ENCODE results near the gene MIR17HG.
"Not testable (repeated sequence)": the region's sequence is repeated elsewhere in the genome, so short reads cannot be mapped to it uniquely, and the experiment has no call there.

The MIR17HG gene

DNA sequence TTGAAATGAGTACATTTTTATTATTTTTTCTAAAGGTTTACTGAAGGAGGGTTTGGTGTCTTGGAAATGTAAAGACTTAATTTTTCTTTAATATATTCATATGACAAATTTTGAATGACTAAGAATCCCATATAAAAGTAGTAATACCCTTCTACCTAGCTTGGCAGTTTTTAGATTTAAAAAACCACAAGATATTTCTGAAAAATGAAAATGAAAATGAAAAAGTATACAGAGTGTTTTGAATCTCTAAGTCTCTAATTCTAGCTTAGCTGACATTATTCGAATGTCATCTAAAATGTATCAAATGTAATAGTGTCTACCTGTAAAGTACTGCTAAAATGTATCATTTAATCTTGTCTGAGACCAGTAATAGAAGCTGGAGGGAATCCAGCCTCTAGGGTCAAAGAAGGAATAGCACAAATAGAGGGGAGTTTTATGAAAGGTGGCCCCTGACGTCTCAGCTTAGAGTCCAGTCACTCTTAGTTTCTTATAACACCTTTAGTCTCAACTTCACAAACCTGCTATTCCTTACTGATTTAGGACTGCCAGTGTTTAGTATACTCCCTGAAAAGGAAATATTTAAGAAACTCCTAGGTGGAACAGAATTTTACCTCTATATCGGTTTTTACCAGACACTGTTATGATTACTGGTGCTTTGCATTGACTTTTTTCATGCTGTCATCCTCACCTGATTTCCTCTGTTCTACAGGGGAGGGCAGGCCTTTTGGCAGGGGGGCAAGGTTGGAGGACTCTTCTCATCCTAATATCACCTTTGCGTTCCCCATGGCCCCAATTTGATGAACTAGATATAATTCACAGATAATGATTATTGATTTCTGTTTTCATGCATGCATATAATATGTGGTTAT is 16.2 kb upstream of the MIR17HG start:
- DNase-seq (ENCODE audit: insufficient read length, low spot score) (no peak), FAIRE-seq (peak; percentile 50)
- TF ChIP-seq SPI1 (IDR thresholded peaks at IDR 0.05; ENCODE audit: low read depth, low read length) = no peak
- TF ChIP-seq POLR2AphosphoS5 (IDR thresholded peaks at IDR 0.05; ENCODE audit: low read depth, low read length) = no peak
- TF ChIP-seq POLR2A (IDR thresholded peaks at IDR 0.05; ENCODE audit: low read depth, low read length) = no peak
- TF ChIP-seq POU2F2 (IDR thresholded peaks at IDR 0.05; ENCODE audit: low read depth, low read length) = no peak
- no peak for TF ChIP-seq TAF1 (IDR thresholded peaks at IDR 0.05; ENCODE audit: low read depth, low read length)
- TF ChIP-seq PAX5 (IDR thresholded peaks at IDR 0.05; ENCODE audit: insufficient read depth, low read length, severe bottlenecking) = no peak

DNA sequence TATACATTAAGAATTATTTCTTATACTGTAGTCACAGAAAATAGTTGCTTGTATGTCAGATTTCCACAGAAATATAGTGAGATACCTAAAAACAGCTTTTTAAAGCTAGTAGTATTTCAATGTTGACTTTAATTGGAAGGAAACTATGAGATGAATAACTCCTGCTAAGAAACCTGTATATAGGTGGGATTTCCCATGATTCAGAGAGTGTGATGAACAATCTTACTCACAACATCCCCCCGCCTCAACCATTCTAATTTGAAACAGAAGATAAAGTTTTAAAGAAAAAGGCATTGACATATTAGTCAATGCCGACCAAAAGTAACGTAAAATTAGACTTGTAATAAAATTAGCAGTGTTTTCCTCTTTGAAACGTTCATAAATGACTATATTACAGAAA is 1.4 kb upstream of the MIR17HG start:
- TF ChIP-seq TAF1 (IDR thresholded peaks at IDR 0.05; ENCODE audit: low read depth, low read length) (no peak), POLR2A (IDR thresholded peaks at IDR 0.05; ENCODE audit: low read depth, low read length) (no peak), SPI1 (IDR thresholded peaks at IDR 0.05; ENCODE audit: low read depth, low read length) (no peak), POU2F2 (IDR thresholded peaks at IDR 0.05; ENCODE audit: low read depth, low read length) (no peak), PAX5 (IDR thresholded peaks at IDR 0.05; ENCODE audit: insufficient read depth, low read length, severe bottlenecking) (no peak), POLR2AphosphoS5 (IDR thresholded peaks at IDR 0.05; ENCODE audit: low read depth, low read length) (no peak)
- DNase-seq (ENCODE audit: insufficient read length, low spot score) = no peak
- no peak for FAIRE-seq

DNA sequence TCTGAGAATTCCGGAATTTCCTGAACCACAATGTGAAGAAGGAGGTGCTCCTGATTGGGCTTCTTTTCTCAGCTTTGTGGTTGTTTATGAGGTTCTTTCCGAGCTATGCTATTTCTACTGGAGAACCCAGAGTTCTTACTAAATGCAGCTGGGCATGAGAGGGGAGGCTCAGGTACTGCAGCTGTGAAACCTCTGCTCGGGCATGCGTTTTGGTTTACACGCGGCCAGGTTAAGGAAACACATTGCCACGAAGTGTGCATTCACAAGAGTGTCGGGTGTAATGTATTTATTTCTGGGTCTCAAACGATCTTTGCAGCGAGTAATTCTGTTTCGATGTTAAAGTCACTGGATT is 661 bp upstream of the MIR17HG start:
- peak; percentile 72 for FAIRE-seq
- no peak for DNase-seq (ENCODE audit: insufficient read length, low spot score)
- TF ChIP-seq POU2F2 (IDR thresholded peaks at IDR 0.05; ENCODE audit: low read depth, low read length) (no peak), TAF1 (IDR thresholded peaks at IDR 0.05; ENCODE audit: low read depth, low read length) (no peak), SPI1 (IDR thresholded peaks at IDR 0.05; ENCODE audit: low read depth, low read length) (no peak), POLR2A (IDR thresholded peaks at IDR 0.05; ENCODE audit: low read depth, low read length) (0 out of 2 replicates have a peak, but pooled peaks have one; percentile 10)

DNA sequence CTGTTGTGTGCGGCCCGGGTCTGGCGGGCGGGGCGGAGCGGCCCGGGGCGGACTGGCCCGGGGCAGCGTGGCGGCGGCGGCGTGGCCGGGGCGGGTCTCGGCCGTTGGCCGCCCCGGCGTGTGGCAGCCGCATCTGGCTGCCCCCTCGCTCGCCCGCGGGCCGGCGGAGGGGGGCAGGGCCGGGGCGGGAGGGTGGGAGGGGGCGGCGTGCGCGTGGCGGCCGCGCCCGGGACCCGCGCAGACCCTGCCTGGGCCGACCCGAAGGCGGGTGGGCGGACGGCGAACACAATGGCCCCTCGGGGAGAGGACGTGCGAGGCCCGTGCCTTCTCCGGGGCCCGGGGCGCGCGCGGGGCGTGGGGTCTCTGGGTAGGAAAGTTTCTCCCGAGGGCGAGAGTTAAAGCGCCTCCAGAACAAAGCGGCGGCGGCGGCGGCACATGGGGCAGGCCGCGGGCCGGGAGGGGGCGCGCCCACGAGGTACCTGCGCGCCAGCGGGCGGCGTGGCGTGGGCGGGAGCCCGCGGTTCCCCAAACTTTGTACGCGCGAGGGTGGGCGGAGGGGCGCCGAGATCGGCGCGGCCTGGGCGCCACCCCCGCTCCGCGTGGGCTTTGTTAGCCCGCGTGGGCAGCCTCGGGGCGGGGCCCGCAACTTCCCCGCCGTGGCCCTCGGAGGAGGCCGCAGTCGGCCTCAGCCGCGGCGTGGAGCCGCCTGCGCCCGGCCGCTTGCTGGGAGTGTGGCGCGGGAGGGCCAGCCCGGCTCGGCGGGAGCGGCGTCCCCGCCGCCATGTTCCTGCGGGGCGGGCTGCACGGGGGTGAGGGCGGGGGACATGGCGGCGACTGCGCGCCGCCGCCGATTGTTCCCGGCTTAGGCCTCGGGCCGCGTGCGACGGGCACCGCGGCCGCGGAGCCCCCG is 764 bp downstream of the MIR17HG start:
- DNase-seq (ENCODE audit: insufficient read length, low spot score) (peak; percentile 45), FAIRE-seq (no peak)
- TF ChIP-seq POLR2A (IDR thresholded peaks at IDR 0.05; ENCODE audit: low read depth, low read length) = peak; percentile 59
- no peak for TF ChIP-seq PAX5 (IDR thresholded peaks at IDR 0.05; ENCODE audit: insufficient read depth, low read length, severe bottlenecking)
- peak; percentile 28; the same call in 1 of the 2 replicates for TF ChIP-seq POLR2AphosphoS5 (IDR thresholded peaks at IDR 0.05; ENCODE audit: low read depth, low read length)
- no peak; the same call in 1 of the 2 replicates for TF ChIP-seq POU2F2 (IDR thresholded peaks at IDR 0.05; ENCODE audit: low read depth, low read length)
- no peak for TF ChIP-seq SPI1 (IDR thresholded peaks at IDR 0.05; ENCODE audit: low read depth, low read length)
- TF ChIP-seq TAF1 (IDR thresholded peaks at IDR 0.05; ENCODE audit: low read depth, low read length) = peak; percentile 38; the same call in 1 of the 2 replicates

DNA sequence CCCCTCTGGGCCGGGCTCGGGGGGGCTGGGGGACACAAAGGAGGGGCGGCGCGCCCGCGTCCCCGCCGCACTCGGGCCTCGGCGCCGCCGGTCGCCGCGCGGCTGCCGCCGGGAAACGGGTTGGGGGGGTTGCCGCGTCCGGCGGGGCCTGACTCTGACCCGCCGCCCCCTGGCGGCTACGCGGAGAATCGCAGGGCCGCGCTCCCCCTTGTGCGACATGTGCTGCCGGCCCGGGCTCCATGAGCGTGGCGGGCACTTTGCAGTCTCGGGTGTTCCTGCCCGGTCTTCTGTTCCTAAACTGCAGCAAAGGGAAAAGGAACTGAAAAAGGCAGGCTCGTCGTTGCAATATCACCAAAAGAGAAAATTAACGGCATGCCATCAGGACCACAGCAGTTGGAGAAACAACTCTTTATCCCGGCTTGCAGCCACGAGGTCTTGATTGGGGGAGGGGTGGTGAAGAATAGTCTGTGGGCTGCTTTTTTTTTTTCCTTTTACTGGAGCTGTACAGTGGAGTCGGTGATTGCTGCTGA is 1.5 kb downstream of the MIR17HG start:
- peak; percentile 88 for FAIRE-seq
- peak; percentile 56 for DNase-seq (ENCODE audit: insufficient read length, low spot score)
- TF ChIP-seq POLR2A (IDR thresholded peaks at IDR 0.05; ENCODE audit: low read depth, low read length) (peak; percentile 45; the same call in 1 of the 2 replicates), POU2F2 (IDR thresholded peaks at IDR 0.05; ENCODE audit: low read depth, low read length) (no peak), PAX5 (IDR thresholded peaks at IDR 0.05; ENCODE audit: insufficient read depth, low read length, severe bottlenecking) (peak; percentile 78), POLR2AphosphoS5 (IDR thresholded peaks at IDR 0.05; ENCODE audit: low read depth, low read length) (0 out of 2 replicates have a peak, but pooled peaks have one; percentile 20)

DNA sequence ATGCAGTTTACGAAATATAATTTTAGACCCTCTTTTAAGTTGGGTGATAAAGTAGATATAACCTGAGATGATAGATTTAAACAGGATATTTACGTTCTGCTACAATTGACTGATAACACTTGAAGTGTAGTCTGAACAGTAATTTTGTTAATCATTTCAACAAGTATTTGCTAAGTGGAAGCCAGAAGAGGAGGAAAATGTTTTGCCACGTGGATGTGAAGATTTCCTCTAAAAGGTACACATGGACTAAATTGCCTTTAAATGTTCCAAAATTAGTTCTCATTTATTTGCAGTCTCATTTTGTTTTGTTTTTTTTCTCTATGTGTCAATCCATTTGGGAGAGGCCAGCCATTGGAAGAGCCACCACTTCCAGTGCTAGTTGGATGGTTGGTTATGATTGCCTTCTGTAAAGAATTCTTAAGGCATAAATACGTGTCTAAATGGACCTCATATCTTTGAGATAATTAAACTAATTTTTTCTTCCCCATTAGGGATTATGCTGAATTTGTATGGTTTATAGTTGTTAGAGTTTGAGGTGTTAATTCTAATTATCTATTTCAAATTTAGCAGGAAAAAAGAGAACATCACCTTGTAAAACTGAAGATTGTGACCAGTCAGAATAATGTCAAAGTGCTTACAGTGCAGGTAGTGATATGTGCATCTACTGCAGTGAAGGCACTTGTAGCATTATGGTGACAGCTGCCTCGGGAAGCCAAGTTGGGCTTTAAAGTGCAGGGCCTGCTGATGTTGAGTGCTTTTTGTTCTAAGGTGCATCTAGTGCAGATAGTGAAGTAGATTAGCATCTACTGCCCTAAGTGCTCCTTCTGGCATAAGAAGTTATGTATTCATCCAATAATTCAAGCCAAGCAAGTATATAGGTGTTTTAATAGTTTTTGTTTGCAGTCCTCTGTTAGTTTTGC is 2.8 kb downstream of the MIR17HG start:
- FAIRE-seq (no peak), DNase-seq (ENCODE audit: insufficient read length, low spot score) (no peak)
- TF ChIP-seq POLR2A (IDR thresholded peaks at IDR 0.05; ENCODE audit: low read depth, low read length) = no peak
- no peak for TF ChIP-seq TAF1 (IDR thresholded peaks at IDR 0.05; ENCODE audit: low read depth, low read length)
- TF ChIP-seq POLR2AphosphoS5 (IDR thresholded peaks at IDR 0.05; ENCODE audit: low read depth, low read length) = no peak
- TF ChIP-seq PAX5 (IDR thresholded peaks at IDR 0.05; ENCODE audit: insufficient read depth, low read length, severe bottlenecking) = no peak
- TF ChIP-seq SPI1 (IDR thresholded peaks at IDR 0.05; ENCODE audit: low read depth, low read length) = no peak
- no peak for TF ChIP-seq POU2F2 (IDR thresholded peaks at IDR 0.05; ENCODE audit: low read depth, low read length)

DNA sequence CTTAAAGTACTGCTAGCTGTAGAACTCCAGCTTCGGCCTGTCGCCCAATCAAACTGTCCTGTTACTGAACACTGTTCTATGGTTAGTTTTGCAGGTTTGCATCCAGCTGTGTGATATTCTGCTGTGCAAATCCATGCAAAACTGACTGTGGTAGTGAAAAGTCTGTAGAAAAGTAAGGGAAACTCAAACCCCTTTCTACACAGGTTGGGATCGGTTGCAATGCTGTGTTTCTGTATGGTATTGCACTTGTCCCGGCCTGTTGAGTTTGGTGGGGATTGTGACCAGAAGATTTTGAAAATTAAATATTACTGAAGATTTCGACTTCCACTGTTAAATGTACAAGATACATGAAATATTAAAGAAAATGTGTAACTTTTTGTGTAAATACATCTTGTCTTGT is 3.6 kb downstream of the MIR17HG start:
- FAIRE-seq (no peak), DNase-seq (ENCODE audit: insufficient read length, low spot score) (no peak)
- no peak for TF ChIP-seq POU2F2 (IDR thresholded peaks at IDR 0.05; ENCODE audit: low read depth, low read length)
- TF ChIP-seq PAX5 (IDR thresholded peaks at IDR 0.05; ENCODE audit: insufficient read depth, low read length, severe bottlenecking) = no peak
- 0 out of 2 replicates have a peak, but pooled peaks have one; percentile 18 for TF ChIP-seq POLR2AphosphoS5 (IDR thresholded peaks at IDR 0.05; ENCODE audit: low read depth, low read length)
- TF ChIP-seq TAF1 (IDR thresholded peaks at IDR 0.05; ENCODE audit: low read depth, low read length) = no peak
- TF ChIP-seq SPI1 (IDR thresholded peaks at IDR 0.05; ENCODE audit: low read depth, low read length) = no peak

DNA sequence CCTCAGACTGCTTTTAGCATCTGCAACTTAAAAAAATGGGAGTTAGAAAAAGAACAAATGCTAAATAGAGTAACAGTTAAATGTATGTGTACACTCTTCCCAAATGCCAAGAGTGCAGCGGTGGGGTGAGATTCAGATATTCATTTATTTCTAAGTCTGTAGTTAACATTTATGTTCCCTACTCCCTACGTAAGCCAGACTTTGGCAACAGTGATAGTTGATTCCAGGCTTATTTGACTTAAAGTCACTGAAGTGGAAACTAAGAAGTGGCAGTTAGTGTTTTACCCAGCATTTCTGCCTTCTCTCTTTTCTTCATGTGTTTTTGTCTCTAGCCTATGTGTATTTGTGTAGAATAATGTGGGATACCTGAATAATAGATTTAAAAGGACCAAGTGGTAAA is 4.5 kb downstream of the MIR17HG start:
- no peak; the same call in 1 of the 2 replicates for TF ChIP-seq POLR2AphosphoS5 (IDR thresholded peaks at IDR 0.05; ENCODE audit: low read depth, low read length)
- no peak for TF ChIP-seq POU2F2 (IDR thresholded peaks at IDR 0.05; ENCODE audit: low read depth, low read length)
- TF ChIP-seq SPI1 (IDR thresholded peaks at IDR 0.05; ENCODE audit: low read depth, low read length) = no peak
- no peak for TF ChIP-seq TAF1 (IDR thresholded peaks at IDR 0.05; ENCODE audit: low read depth, low read length)
- no peak for TF ChIP-seq PAX5 (IDR thresholded peaks at IDR 0.05; ENCODE audit: insufficient read depth, low read length, severe bottlenecking)
- TF ChIP-seq POLR2A (IDR thresholded peaks at IDR 0.05; ENCODE audit: low read depth, low read length) = no peak
- DNase-seq (ENCODE audit: insufficient read length, low spot score) (no peak), FAIRE-seq (no peak)

DNA sequence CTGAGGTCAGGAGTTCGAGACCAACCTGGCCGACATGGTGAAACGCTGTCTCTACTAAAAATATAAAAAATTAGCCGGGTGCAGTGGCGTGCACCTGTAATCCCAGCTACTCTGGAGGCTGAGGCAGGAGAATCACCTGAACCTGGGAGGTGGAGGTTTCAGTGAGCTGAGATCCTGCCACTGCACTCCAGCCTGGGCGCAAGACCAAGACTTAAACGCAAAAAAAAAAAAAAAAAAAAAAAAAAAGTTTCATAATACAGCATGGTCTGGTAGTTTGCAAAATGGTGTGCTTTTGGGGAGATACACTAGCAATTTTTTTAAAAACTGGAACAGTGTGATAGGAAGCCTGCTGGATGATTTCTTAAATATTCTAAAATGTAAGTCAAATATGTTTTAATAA is 5.4 kb downstream of the MIR17HG start:
- not testable (repeated sequence) for FAIRE-seq; DNase-seq (ENCODE audit: insufficient read length, low spot score)
